H9 (cell line): ENCODE data around the gene OR1L1. TPM values are rescaled to one million over a fixed set of nuclear protein-coding genes. Genes with fewer than 3 reads are reported as not detected.

Experiments used
- DNase-seq: peaks from one replicate; pipeline ENCODE4 v3.0.0-alpha.2; 2017
- H2AFZ ChIP-seq: one replicate; pipeline ENCODE4 v1.6.1; 2013; ENCODE audit warnings: mild to moderate bottlenecking, low read length, control low read depth, moderate library complexity
- H2AK5ac ChIP-seq: 2 replicates; pipeline ENCODE4 v1.6.1; 2013; ENCODE audit warnings: low read length, control low read depth, mixed read lengths; ENCODE audit not compliant: insufficient read length
- H2BK120ac ChIP-seq: one replicate; pipeline ENCODE4 v1.6.1; 2013; ENCODE audit warnings: low read depth, mild to moderate bottlenecking, low read length, control low read depth, inconsistent platforms; ENCODE audit not compliant: poor library complexity, severe bottlenecking
- H2BK12ac ChIP-seq: 2 replicates; pipeline ENCODE4 v1.6.1; 2013; ENCODE audit warnings: low read length, control low read depth, mixed read lengths, low read depth; ENCODE audit not compliant: insufficient read length
- H2BK15ac ChIP-seq: 2 replicates; pipeline ENCODE4 v1.6.1; 2013; ENCODE audit warnings: low read depth, low read length, control low read depth
- H2BK20ac ChIP-seq: one replicate; pipeline ENCODE4 v1.6.1; 2013; ENCODE audit warnings: low read depth, mild to moderate bottlenecking, low read length, control low read depth, inconsistent platforms; ENCODE audit not compliant: poor library complexity, severe bottlenecking
- H2BK5ac ChIP-seq: 2 replicates; pipeline ENCODE4 v1.6.1; 2013; ENCODE audit warnings: low read length, control low read depth, mixed read lengths; ENCODE audit not compliant: insufficient read length
- H3K14ac ChIP-seq: 2 replicates; pipeline ENCODE4 v1.6.1; 2013; ENCODE audit warnings: low read length, control low read depth; ENCODE audit not compliant: insufficient read depth
- H3K18ac ChIP-seq: 2 replicates; pipeline ENCODE4 v1.6.1; 2013; ENCODE audit warnings: low read depth, mild to moderate bottlenecking, mixed read lengths, low read length, control low read depth; ENCODE audit not compliant: insufficient read length
- H3K23ac ChIP-seq: 2 replicates; pipeline ENCODE4 v1.6.1; 2013; ENCODE audit warnings: low read length, control low read depth, mixed read lengths, low read depth; ENCODE audit not compliant: insufficient read length
- H3K23me2 ChIP-seq: 2 replicates; pipeline ENCODE4 v1.6.1; 2013; ENCODE audit warnings: low read depth, mild to moderate bottlenecking, mixed read lengths, low read length, control low read depth; ENCODE audit not compliant: insufficient read length, poor library complexity, severe bottlenecking
- H3K27ac ChIP-seq: 2 replicates; pipeline ENCODE4 v1.5.1; 2013; ENCODE audit warnings: low read length, control low read depth, mixed read lengths, low read depth; ENCODE audit not compliant: insufficient read length
- H3K27me3 ChIP-seq: 2 replicates; pipeline ENCODE4 v1.6.1; 2013; ENCODE audit warnings: low read length, control low read depth, inconsistent platforms; ENCODE audit not compliant: insufficient read depth
- H3K4ac ChIP-seq: 2 replicates; pipeline ENCODE4 v1.6.1; 2013; ENCODE audit warnings: low read depth, mild to moderate bottlenecking, control low read depth, inconsistent platforms, low read length, moderate library complexity
- H3K4me1 ChIP-seq: 2 replicates; pipeline ENCODE4 v1.6.1; 2013; ENCODE audit warnings: low read length, control low read depth, inconsistent platforms; ENCODE audit not compliant: insufficient read depth
- H3K4me2 ChIP-seq: 2 replicates; pipeline ENCODE4 v1.6.1; 2013; ENCODE audit warnings: low read length, control low read depth, mixed read lengths; ENCODE audit not compliant: insufficient read length, insufficient read depth
- H3K56ac ChIP-seq: 2 replicates; pipeline ENCODE4 v1.6.1; 2013; ENCODE audit warnings: low read depth, mild to moderate bottlenecking, mixed read lengths, low read length, control low read depth; ENCODE audit not compliant: insufficient read length
- H3K79me1 ChIP-seq: 2 replicates; pipeline ENCODE4 v1.6.1; 2013; ENCODE audit warnings: low read depth, mild to moderate bottlenecking, moderate library complexity, low read length, control low read depth, inconsistent platforms; ENCODE audit not compliant: insufficient read depth, poor library complexity, severe bottlenecking
- H3K79me2 ChIP-seq: 2 replicates; pipeline ENCODE4 v1.6.1; 2013; ENCODE audit warnings: low read length, control low read depth, inconsistent platforms; ENCODE audit not compliant: insufficient read depth
- H3K9ac ChIP-seq: 2 replicates; pipeline ENCODE4 v1.6.1; 2013; ENCODE audit warnings: low read length, control low read depth, mixed read lengths; ENCODE audit not compliant: insufficient read length; ENCODE audit errors: extremely low read depth
- H3K9me3 ChIP-seq: one replicate; pipeline ENCODE4 v1.6.1; 2013; ENCODE audit warnings: low read depth, low read length, inconsistent platforms; ENCODE audit not compliant: control insufficient read depth
- H3T11ph ChIP-seq: one replicate; pipeline ENCODE4 v1.6.1; 2013; ENCODE audit warnings: mild to moderate bottlenecking, low read length, control low read depth, inconsistent platforms
- H4K20me1 ChIP-seq: one replicate; pipeline ENCODE4 v1.6.1; 2013; ENCODE audit not compliant: control insufficient read depth, insufficient read length, insufficient read depth
- H4K5ac ChIP-seq: 2 replicates; pipeline ENCODE4 v1.6.1; 2013; ENCODE audit warnings: low read depth, mild to moderate bottlenecking, mixed read lengths, low read length, control low read depth; ENCODE audit not compliant: insufficient read length
- H4K8ac ChIP-seq: replicated peaks from 2 replicates; pipeline ENCODE4 v1.6.1; 2013; ENCODE audit warnings: low read length, control low read depth, mixed read lengths, low read depth; ENCODE audit not compliant: insufficient read length
- H4K91ac ChIP-seq: 2 replicates; pipeline ENCODE4 v1.6.1; 2013; ENCODE audit warnings: low read depth, mild to moderate bottlenecking, moderate library complexity, mixed read lengths, low read length, control low read depth; ENCODE audit not compliant: insufficient read length
- H3K27ac Mint-ChIP-seq, 3 experiments: 2 replicates in 2 of 3; 3 replicates in 1 of 3; pipeline ENCODE4 v1.8.0; 2020 to 2021; ENCODE audit warnings: mixed read lengths in 3 of 3, mild to moderate bottlenecking in 1 of 3, moderate library complexity in 1 of 3
- H3K27me3 Mint-ChIP-seq: 2 replicates; pipeline ENCODE4 v1.8.0; 2021; ENCODE audit warnings: low read depth, mild to moderate bottlenecking, moderate library complexity, mixed read lengths
- H3K36me3 Mint-ChIP-seq, 3 experiments: 2 replicates in 2 of 3; 3 replicates in 1 of 3; pipeline ENCODE4 v1.8.0; 2020 to 2021; ENCODE audit warnings: low read depth in 3 of 3, mixed read lengths in 3 of 3; ENCODE audit not compliant: insufficient read depth in 1 of 3
- H3K4me1 Mint-ChIP-seq, 2 experiments: 2 replicates each; pipeline ENCODE4 v1.8.0; 2020; ENCODE audit warnings: mixed read lengths in 2 of 2
- H3K4me3 Mint-ChIP-seq, 2 experiments: 2 replicates in 1 of 2; 3 replicates in 1 of 2; pipeline ENCODE4 v1.8.0; 2020 to 2021; ENCODE audit warnings: mild to moderate bottlenecking in 2 of 2, mixed read lengths in 2 of 2, moderate library complexity in 1 of 2
- H3K9me3 Mint-ChIP-seq, 2 experiments: 2 replicates in 1 of 2; 3 replicates in 1 of 2; pipeline ENCODE4 v1.8.0; 2020; ENCODE audit warnings: mild to moderate bottlenecking in 2 of 2, mixed read lengths in 2 of 2, moderate library complexity in 1 of 2
- WGBS: extraction: QIAGEN DNeasy Blood & Tissue Kit; methylation state at CpG from one replicate; pipeline ENCODE4 v1.1.7; 2013; ENCODE audit warnings: missing lambda C conversion rate, low lambda C conversion rate, mixed read lengths; ENCODE audit not compliant: insufficient read length; ENCODE audit errors: extremely low coverage; 5-methylcytosine and 5-hydroxymethylcytosine counted together
- total RNA-seq: library from RNA; stranded (reverse); gene quantifications from 2 replicates; pipeline ENCODE4 v1.2.1, GENCODE V29; 2021
- TF ChIP-seq, protein P1 (sequence below): fragments of 200-600 bp; sonication (generic); conservative IDR thresholded peaks from 3 replicates; pipeline ENCODE4 v1.8.0; 2021; ENCODE audit warnings: antibody characterized with exemption, mild to moderate bottlenecking

Gene OR1L1
- total RNA-seq, 1 experiment from 2014 or later = not detected

DNA sequence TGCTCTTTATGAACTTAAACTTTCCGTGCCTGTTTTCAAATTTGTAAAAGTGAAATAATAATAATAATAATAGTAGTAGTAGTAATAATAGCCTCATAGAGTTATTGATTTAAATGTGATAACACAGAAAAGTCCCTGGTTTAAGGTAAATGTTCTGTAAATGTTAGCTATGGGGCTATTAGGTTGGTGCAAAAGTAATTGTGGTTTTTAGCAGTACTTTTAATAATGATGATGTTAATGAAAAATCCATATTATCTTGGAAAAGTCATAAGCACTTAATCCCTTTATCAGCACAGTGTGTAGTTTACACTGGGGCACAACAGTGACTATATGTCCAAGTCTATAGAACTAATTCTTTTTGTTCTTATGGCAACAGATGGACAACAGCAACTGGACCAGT lies 47.2 kb upstream of the OR1L1 start, which contains the start of gene OR1Q1:
Gene OR1Q1 (plus strand): TSS at position 377 of the 400 bp plus-strand sequence. CDS start 0 bp downstream, at position 377.
- WGBS = no CpG with 5 or more reads among the region's 1 CpG
- Mint-ChIP-seq H3K9me3 (peaks cover 76% of the 10 kb centered on the region in 2 experiments), H3K27ac (no peak within 1 kb of the TSS), H3K27me3 (no peaks in the 10 kb centered on the region), H3K4me3 (no peak within 1 kb of the TSS), H3K36me3 (peaks cover 0 to 21% (median 1%) of the 10 kb centered on the region in 3 experiments; a peak in 4 of 7 replicates), H3K4me1 (no peaks in the 10 kb centered on the region)
- DNase-seq = no peak
- Histone ChIP-seq H3K4ac (no peak within 1 kb of the TSS), H2BK12ac (no peak within 1 kb of the TSS), H3K9ac (no peak within 1 kb of the TSS), H3K23me2 (no peaks in the 10 kb centered on the region), H3K79me2 (no peaks in the 10 kb centered on the region), H3K27me3 (no peaks in the 10 kb centered on the region), H3K18ac (no peak within 1 kb of the TSS), H3T11ph (no peak within 1 kb of the TSS), H4K20me1 (no peaks in the 10 kb centered on the region), H4K91ac (no peak within 1 kb of the TSS), H4K5ac (no peak within 1 kb of the TSS), H4K8ac (no peak within 1 kb of the TSS), H2AFZ (no peak within 1 kb of the TSS), H3K56ac (no peak within 1 kb of the TSS), H2BK5ac (no peak within 1 kb of the TSS), H2BK120ac (no peak within 1 kb of the TSS), H2AK5ac (no peak within 1 kb of the TSS), H3K27ac (no peak within 1 kb of the TSS), H2BK15ac (no peak within 1 kb of the TSS), H3K9me3 (peaks cover 65% of the 10 kb centered on the region), H2BK20ac (no peak within 1 kb of the TSS), H3K4me1 (no peaks in the 10 kb centered on the region), H3K14ac (no peak within 1 kb of the TSS), H3K23ac (no peak within 1 kb of the TSS), H3K79me1 (no peaks in the 10 kb centered on the region), H3K4me2 (no peak within 1 kb of the TSS)
- TF ChIP-seq, protein P1, sequence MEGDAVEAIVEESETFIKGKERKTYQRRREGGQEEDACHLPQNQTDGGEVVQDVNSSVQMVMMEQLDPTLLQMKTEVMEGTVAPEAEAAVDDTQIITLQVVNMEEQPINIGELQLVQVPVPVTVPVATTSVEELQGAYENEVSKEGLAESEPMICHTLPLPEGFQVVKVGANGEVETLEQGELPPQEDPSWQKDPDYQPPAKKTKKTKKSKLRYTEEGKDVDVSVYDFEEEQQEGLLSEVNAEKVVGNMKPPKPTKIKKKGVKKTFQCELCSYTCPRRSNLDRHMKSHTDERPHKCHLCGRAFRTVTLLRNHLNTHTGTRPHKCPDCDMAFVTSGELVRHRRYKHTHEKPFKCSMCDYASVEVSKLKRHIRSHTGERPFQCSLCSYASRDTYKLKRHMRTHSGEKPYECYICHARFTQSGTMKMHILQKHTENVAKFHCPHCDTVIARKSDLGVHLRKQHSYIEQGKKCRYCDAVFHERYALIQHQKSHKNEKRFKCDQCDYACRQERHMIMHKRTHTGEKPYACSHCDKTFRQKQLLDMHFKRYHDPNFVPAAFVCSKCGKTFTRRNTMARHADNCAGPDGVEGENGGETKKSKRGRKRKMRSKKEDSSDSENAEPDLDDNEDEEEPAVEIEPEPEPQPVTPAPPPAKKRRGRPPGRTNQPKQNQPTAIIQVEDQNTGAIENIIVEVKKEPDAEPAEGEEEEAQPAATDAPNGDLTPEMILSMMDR = no peak
